Neural crest cell (in vitro differentiated cells): ENCODE data around the gene C20orf141. TPM values are rescaled to one million over a fixed set of nuclear protein-coding genes. Genes with fewer than 3 reads are reported as not detected.

Experiments used
- DNase-seq: peaks from one replicate; pipeline ENCODE4 v3.0.0; 2021; ENCODE audit warnings: low read depth, mixed read lengths, low spot score
- H3K27ac Mint-ChIP-seq: one replicate; pipeline ENCODE4 v1.8.0; 2021; ENCODE audit warnings: mild to moderate bottlenecking, mixed read lengths; ENCODE audit not compliant: unreplicated experiment
- H3K27me3 Mint-ChIP-seq: 2 replicates; pipeline ENCODE4 v1.8.0; 2021; ENCODE audit warnings: low read depth, mild to moderate bottlenecking, mixed read lengths
- H3K36me3 Mint-ChIP-seq: 2 replicates; pipeline ENCODE4 v1.8.0; 2021; ENCODE audit warnings: low read depth, mild to moderate bottlenecking, mixed read lengths
- H3K4me1 Mint-ChIP-seq: 2 replicates; pipeline ENCODE4 v1.8.0; 2021; ENCODE audit warnings: mixed read lengths
- H3K4me3 Mint-ChIP-seq: one replicate; pipeline ENCODE4 v1.8.0; 2021; ENCODE audit warnings: mild to moderate bottlenecking, mixed read lengths
- H3K9me3 Mint-ChIP-seq: 2 replicates; pipeline ENCODE4 v1.8.0; 2021; ENCODE audit warnings: mixed read lengths
- CTCF ChIP-seq: fragments of 200-600 bp; sonication (generic); conservative IDR thresholded peaks from 2 replicates; pipeline ENCODE4 v1.5.0; 2021; ENCODE audit warnings: antibody characterized with exemption, mild to moderate bottlenecking
- total RNA-seq: library from RNA; stranded (reverse); gene quantifications from 2 replicates; pipeline ENCODE4 v1.2.1, GENCODE V29; 2021

The C20orf141 gene
- total RNA-seq, 1 donor from 2014 or later = not detected

GRCh38 chr20:2845607-2846006 lies 30.8 kb downstream of the C20orf141 start:
- TF ChIP-seq CTCF = no peak
- Mint-ChIP-seq H3K4me3 (no peak overlapping the region), H3K36me3 (peaks cover 2% of the 10 kb centered on the region), H3K27ac (no peak overlapping the region), H3K27me3 (no peaks in the 10 kb centered on the region), H3K9me3 (no peaks in the 10 kb centered on the region), H3K4me1 (peaks cover 5% of the 10 kb centered on the region)
- no peak for DNase-seq

- peaks cover under 1% of the 10 kb centered on the region for H3K4me1 Mint-ChIP-seq
- H3K36me3 Mint-ChIP-seq = peaks cover 2% of the 10 kb centered on the region
- no peaks in the 10 kb centered on the region for H3K27me3 Mint-ChIP-seq
- no peak overlapping the region for H3K4me3 Mint-ChIP-seq
- no peak for TF ChIP-seq CTCF
- H3K27ac Mint-ChIP-seq = peak overlapping the region; percentile 83
- no peaks in the 10 kb centered on the region for H3K9me3 Mint-ChIP-seq
- no peak for DNase-seq
Measured at GRCh38 chr20:2846698-2847097, 31.9 kb downstream of the C20orf141 start.

- TF ChIP-seq CTCF = no peak
- H3K27ac Mint-ChIP-seq = no peak overlapping the region
- H3K4me3 Mint-ChIP-seq = no peak overlapping the region
Measured at GRCh38 chr20:2847802-2848201, 33.0 kb downstream of the C20orf141 start.

GRCh38 chr20:2849529-2849928 lies 34.7 kb downstream of the C20orf141 start:
- Mint-ChIP-seq H3K36me3 (peaks cover 4% of the 10 kb centered on the region), H3K4me3 (no peak overlapping the region), H3K4me1 (peaks cover 7% of the 10 kb centered on the region), H3K27ac (no peak overlapping the region), H3K27me3 (no peaks in the 10 kb centered on the region), H3K9me3 (no peaks in the 10 kb centered on the region)
- DNase-seq = no peak
- TF ChIP-seq CTCF = no peak

More at GRCh38 chr20:2847802-2848201, 33.0 kb downstream of the C20orf141 start:
- DNase-seq = no peak
- Mint-ChIP-seq H3K9me3 (no peaks in the 10 kb centered on the region), H3K4me1 (peaks cover 7% of the 10 kb centered on the region), H3K27me3 (no peaks in the 10 kb centered on the region), H3K36me3 (peaks cover 4% of the 10 kb centered on the region)

GRCh38 chr20:2851086-2851485 lies 36.3 kb downstream of the C20orf141 start:
- DNase-seq = no peak
- Mint-ChIP-seq H3K9me3 (no peaks in the 10 kb centered on the region), H3K4me3 (no peak overlapping the region), H3K27ac (no peak overlapping the region), H3K27me3 (no peaks in the 10 kb centered on the region), H3K36me3 (peaks cover 4% of the 10 kb centered on the region), H3K4me1 (peaks cover 7% of the 10 kb centered on the region)
- no peak for TF ChIP-seq CTCF

GRCh38 chr20:2858591-2858990 lies 43.8 kb downstream of the C20orf141 start:
- DNase-seq = no peak
- H3K27me3 Mint-ChIP-seq = no peaks in the 10 kb centered on the region
- H3K4me1 Mint-ChIP-seq = no peaks in the 10 kb centered on the region
- no peaks in the 10 kb centered on the region for H3K36me3 Mint-ChIP-seq
- H3K9me3 Mint-ChIP-seq = no peaks in the 10 kb centered on the region
- peak overlapping the region; percentile 84 for H3K27ac Mint-ChIP-seq
- no peak overlapping the region for H3K4me3 Mint-ChIP-seq
- TF ChIP-seq CTCF = no peak
